Muscle layer of colon (tissue), 2 donors: ENCODE measurements around the gene DHRS3.
"Not testable (repeated sequence)": the region's sequence is repeated elsewhere in the genome, so short reads cannot be mapped to it uniquely, and the experiment has no call there.

Experiments
- H3K27ac ChIP-seq: one replicate; pipeline ENCODE4 v1.7.0; 2013; ENCODE audit warnings: low read depth, mild to moderate bottlenecking, low read length, moderate library complexity
- H3K27me3 ChIP-seq, 2 donors: one replicate each; pipeline ENCODE4 v1.7.0; 2013; ENCODE audit warnings: low read length in 2 of 2, mild to moderate bottlenecking in 2 of 2; ENCODE audit not compliant: insufficient read depth in 2 of 2, control insufficient read depth in 1 of 2
- H3K36me3 ChIP-seq: one replicate; pipeline ENCODE4 v1.7.0; 2013; ENCODE audit warnings: mild to moderate bottlenecking, low read length; ENCODE audit not compliant: insufficient read depth
- H3K4me1 ChIP-seq: one replicate; pipeline ENCODE4 v1.7.0; 2013; ENCODE audit warnings: mild to moderate bottlenecking, low read length; ENCODE audit not compliant: insufficient read depth
- H3K4me3 ChIP-seq, 2 donors: one replicate each; pipeline ENCODE4 v1.7.0; 2013; ENCODE audit warnings: low read length in 2 of 2, low read depth in 1 of 2, mild to moderate bottlenecking in 1 of 2, moderate library complexity in 1 of 2
- H3K9ac ChIP-seq: one replicate; pipeline ENCODE4 v1.7.0; 2013; ENCODE audit warnings: low read length
- H3K9me3 ChIP-seq: one replicate; pipeline ENCODE4 v1.7.0; 2013; ENCODE audit warnings: mild to moderate bottlenecking, low read length
- donor health status: abdominal sarcoma.
- donor health status: Adenocarcinoma of cecum.

The DHRS3 gene

DNA sequence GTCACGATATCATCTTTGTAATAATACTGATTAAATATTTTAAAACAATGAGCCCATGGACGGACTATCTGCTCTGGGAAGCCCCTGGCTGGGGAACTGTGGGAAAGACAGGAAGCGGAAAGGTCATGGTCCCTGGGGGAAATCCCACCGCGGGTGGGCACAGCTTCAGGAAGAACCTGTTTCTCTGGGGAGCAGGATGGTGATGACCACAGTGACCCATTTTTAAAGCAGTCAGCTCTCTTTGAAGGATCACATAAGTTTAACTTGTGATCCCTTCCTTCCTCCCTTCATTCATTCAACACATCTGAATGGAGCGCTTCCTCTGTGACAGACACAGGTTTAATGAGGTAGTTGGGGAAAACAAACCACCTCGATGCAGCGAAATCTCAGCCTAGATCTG lies 73.0 kb downstream of the DHRS3 start:
- Histone ChIP-seq H3K4me1 (peaks cover 41% of the 10 kb centered on the region), H3K27ac (no peak overlapping the region), H3K27me3 (no peaks in the 10 kb centered on the region)

DNA sequence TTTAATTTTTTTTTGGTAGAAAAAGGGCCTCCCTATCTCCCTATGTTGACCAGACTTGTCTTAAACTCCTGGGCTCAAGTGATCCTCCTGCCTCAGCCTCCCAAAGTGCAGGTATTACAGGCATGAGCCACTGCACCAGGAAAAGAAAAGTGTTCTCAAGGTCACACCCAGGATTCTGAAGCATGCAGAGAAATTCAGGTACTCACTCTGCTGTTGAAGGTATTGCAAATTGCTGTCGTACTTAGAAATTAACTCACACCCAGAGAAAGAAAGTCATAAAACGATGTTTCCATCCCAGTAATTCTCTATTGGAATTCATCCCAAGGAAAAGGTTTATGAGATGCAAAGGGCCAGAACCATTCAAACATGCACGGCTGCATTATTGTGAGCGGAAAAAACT lies 73.7 kb downstream of the DHRS3 start:
- Histone ChIP-seq H3K9me3 (no peaks in the 10 kb centered on the region), H3K27ac (no peak overlapping the region), H3K4me3 (no peak overlapping the region), H3K9ac (no peak overlapping the region), H3K27me3 (no peaks in the 10 kb centered on the region), H3K36me3 (no peaks in the 10 kb centered on the region), H3K4me1 (peaks cover 45% of the 10 kb centered on the region)

More for the DNA sequence above, 73.0 kb downstream of the DHRS3 start:
- H3K4me3 ChIP-seq: no peak overlapping the region
- no peaks in the 10 kb centered on the region for H3K36me3 ChIP-seq
- no peaks in the 10 kb centered on the region for H3K9me3 ChIP-seq
- H3K9ac ChIP-seq: no peak overlapping the region

DNA sequence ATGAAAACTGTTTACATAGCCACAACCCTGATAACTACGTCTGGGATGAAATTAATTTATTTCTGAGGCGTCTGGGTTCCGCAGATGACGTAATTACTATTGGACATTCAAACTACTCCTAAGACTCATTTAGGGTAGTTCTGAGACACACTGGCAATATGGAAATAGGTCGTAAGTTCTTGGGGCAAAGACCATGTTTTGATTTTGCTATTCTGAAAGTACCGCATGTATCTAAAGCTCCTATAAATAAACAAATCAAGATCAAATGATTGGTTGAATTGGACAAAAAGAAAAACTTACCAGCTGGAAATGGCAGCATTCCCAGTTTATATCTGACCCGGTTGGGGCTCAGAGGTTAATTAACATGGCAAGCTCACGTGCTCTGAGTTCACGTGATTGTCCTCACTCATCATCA lies 74.3 kb downstream of the DHRS3 start:
- Histone ChIP-seq H3K9ac (no peak overlapping the region), H3K4me1 (peaks cover 41% of the 10 kb centered on the region), H3K27ac (no peak overlapping the region), H3K36me3 (no peaks in the 10 kb centered on the region), H3K4me3 (no peak overlapping the region), H3K9me3 (no peaks in the 10 kb centered on the region), H3K27me3 (no peaks in the 10 kb centered on the region)

DNA sequence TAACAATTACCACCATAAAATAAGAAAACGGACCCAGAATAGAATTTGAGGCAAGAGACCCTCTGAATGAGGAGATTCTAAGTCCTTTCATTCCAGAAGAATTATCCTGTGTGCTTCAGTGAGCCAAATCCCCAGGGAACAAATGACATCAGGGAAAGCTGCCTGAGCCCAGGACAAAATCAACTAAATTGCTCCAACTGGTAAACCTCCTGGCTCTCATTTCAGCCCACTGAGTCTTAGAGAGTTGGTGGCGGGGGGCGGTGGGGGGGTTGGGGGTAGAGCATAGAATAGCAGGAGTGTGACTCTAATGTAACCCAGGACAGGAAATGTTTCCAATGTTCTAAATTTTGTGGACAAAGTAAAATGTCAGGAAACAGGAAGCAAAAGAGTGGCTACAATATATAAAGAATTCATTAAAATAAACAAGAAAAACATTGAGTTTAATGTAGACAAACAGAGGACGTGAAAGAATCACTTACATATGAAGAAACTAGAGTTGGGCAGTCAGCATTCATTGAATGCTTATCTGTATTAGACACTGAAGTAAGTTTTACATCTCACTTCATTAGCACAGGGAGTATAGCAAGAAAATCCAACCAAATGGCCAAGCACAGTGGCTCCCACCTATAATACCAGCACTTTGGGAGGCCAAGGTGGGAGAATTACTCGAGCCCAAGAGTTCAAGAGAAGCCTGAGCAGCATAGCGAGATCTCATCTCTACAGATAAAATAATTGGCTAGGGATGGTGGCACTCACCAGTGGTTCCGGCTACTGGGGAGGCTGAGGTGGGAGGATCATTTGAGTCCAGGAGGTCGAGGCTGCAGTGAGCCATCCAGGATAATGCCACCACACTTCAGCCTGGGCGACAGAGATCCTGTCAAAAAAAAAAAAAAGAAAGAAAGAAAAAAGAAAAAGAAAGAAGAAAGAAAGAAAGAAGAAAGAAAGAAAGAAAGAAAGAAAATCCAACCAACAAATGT lies 75.1 kb downstream of the DHRS3 start:
- Histone ChIP-seq H3K36me3 (no peaks in the 10 kb centered on the region), H3K9ac (no peak overlapping the region), H3K27me3 (no peaks in the 10 kb centered on the region), H3K27ac (no peak overlapping the region), H3K4me3 (no peak overlapping the region), H3K9me3 (no peaks in the 10 kb centered on the region), H3K4me1 (peaks cover 33% of the 10 kb centered on the region)

DNA sequence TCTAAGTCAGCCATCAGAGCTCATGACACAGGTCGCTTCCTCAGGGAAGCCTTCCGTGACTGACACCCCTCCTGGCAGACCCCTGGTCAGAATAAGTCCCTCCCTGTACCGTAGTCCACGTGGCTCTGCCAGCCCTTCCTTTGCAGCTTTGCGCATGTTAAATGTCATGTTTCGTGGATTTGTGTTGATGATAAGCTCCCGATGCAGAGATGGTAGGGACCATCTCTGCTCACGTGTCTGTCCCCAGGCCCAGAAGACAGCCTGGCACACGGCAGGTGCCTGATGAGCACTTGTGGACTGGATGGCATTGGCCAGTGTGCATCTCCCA lies 75.9 kb downstream of the DHRS3 start:
- Histone ChIP-seq H3K27me3 (no peaks in the 10 kb centered on the region), H3K36me3 (no peaks in the 10 kb centered on the region), H3K9me3 (no peaks in the 10 kb centered on the region), H3K4me3 (no peak overlapping the region), H3K27ac (no peak overlapping the region), H3K4me1 (peaks cover 26% of the 10 kb centered on the region), H3K9ac (no peak overlapping the region)

DNA sequence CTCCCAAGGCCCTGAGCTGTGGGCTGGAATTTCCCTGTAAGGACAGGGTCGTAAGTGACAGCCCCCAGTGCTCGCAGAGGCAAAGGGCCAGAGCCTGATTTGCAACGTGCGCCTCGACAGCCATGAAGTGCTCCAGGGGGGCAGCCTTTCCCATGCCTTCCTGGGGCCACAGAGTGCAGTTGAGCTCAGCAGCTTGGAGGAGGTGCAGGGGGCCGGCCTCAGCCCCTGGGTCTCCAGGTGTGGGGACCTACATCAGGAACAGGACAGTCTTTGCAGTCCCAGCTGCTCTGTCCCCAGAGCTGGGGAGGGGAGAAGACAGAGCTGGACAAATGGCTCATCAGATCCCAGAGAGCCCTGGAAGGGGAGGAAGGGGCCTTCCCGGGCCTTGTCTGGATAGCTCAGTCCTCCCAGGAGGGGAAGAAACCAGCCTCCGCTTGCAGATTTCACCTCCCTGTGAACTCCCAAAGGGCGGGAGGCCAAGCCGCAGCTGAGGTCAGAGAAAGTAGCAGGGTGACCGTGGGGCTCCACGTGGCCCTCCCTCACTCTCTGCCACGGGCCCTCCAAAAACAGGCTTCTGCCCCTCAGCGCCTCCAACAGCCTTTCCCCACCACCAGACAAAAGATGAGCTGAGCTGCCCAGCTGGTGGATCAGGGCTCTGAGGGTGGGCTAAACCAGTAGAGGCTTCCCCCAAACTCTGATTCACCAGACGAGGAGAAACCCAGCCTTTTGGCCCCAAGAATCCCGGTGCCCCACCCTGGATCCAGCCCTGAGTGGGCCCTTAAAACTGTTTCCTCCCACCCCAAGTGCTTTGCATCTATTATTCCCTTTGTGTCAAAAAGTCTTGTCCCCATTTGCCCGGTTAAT lies 76.5 kb downstream of the DHRS3 start:
- Histone ChIP-seq H3K36me3 (no peaks in the 10 kb centered on the region), H3K4me3 (no peak overlapping the region), H3K9ac (peak overlapping the region; percentile 42), H3K9me3 (no peaks in the 10 kb centered on the region), H3K27me3 (no peaks in the 10 kb centered on the region), H3K4me1 (peaks cover 21% of the 10 kb centered on the region), H3K27ac (no peak overlapping the region)

DNA sequence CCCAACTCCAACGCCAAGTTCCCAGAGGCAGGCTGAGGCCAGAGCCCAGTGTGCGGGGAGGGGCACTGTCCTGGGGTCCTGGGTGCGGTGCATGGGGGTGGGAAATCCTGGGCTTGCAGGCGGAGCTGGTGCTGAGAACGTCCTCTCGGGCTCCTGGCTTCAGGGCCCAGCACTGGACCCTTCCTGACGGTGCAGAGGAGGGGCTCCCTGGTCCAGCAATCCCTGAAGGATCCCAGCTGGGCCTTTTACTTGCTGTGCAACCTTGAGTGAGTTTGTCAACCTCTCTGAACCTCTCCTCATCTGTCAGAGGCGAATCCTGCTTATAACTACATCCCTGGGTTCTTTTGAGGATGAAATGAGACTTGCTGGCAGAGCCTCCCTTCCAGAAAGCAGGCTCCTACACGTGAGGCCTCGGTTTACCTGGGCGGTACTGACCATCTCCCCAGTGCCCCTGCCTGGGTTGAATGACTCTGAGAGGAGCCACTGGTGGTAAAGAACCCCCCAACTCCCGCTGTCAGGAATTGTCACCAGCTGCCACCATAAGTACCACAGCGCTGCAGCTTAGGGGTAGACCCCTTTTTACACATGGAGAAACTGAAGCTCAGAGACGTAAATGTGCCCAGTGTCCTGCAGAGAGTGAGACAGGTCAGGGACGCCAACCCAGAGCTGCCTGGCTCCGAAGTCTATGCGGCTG lies 77.3 kb downstream of the DHRS3 start:
- peaks cover 3% of the 10 kb centered on the region for H3K9me3 ChIP-seq
- H3K27ac ChIP-seq: peak overlapping the region; percentile 72
- peak overlapping the region in 1 of 2 donors; percentile 2 for H3K4me3 ChIP-seq
- no peaks in the 10 kb centered on the region for H3K36me3 ChIP-seq
- peaks cover 21% of the 10 kb centered on the region for H3K4me1 ChIP-seq
- H3K27me3 ChIP-seq: no peaks in the 10 kb centered on the region
- peak overlapping the region; percentile 42 for H3K9ac ChIP-seq

DNA sequence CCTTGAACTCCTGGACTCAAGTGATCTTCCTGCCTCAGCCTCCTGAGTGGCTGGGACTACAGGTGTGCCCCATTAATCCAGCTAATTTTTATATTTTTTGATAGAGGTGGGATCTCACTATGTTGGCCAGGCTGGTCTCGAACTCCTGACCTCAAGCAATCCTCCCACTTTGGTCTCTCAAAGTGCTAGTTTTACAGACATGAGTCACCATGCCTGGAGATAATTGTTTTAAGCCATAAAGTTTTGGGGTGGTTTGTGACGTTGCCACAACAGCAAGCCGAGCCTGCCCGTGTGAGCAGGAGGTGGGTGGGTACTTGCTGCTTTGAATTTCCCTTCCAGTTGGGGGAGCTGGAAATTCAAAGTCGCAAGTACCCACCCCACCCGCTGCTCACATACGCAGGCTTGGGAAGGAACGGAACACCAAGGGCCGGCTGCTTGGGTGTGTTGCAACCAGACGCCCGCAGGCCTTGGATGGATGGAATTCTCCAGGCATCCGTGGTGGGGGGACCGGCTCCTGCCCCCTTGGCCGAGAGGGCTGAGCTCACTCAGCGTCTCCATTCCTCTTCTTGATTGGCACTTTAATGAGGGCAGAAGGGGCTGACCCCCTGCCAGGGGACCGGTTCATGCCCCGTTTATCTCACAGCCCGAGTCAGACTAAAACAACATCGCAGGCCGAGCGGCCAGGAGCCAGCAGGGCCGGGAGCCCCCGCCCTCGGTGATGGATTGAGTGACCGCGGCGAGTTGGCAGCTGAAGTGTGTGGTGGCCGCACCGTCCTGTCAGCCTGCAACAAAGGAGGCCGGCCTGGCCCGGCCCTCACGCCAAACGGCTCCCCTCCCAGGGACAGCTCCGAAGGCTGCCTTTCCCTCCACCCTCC lies 78.1 kb downstream of the DHRS3 start:
- peaks cover 3% of the 10 kb centered on the region for H3K9me3 ChIP-seq
- H3K4me3 ChIP-seq: peak overlapping the region; percentile 2 to 24
- H3K27ac ChIP-seq: peak overlapping the region; percentile 72
- H3K4me1 ChIP-seq: peaks cover 21% of the 10 kb centered on the region
- no peaks in the 10 kb centered on the region for H3K36me3 ChIP-seq
- H3K9ac ChIP-seq: peak overlapping the region; percentile 42
- H3K27me3 ChIP-seq: no peaks in the 10 kb centered on the region

DNA sequence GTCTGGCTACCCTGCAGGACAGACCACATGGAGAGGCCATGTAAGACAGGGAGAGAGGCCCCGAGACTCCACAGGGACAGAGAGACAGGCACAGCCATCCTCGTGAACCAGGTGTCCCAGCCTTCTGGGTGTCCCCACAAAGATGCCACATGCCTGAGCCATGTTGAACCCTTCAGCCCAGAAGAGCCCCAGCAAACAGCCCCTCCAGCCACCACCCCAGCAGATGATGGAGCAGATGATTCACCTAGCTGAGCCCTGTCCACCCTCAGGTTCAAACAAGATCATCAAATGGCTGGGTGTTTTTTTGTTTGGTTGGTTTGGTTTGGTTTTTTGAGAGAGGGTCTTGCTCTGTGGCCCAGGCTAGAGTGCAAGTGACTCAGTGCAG lies 78.7 kb downstream of the DHRS3 start:
- H3K27ac ChIP-seq: no peak overlapping the region

DNA sequence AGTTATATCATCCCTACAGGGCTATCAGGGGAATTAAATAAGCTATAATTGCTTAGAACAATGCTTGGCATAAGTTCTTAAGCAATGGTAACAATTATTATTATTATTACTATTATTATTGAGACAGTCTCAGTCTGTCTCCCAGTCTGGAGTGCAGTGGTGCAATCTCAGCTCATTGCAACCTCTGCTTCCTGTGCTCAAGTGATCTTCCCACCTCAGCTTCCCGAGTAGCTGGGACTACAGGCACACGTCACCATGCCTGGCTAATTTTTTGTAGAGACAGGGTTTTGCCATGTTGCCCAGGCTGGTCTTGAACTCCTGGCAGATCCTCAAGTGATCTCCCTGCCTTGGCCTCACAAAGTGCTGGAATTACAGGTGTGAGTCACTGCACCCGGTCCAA lies 79.5 kb downstream of the DHRS3 start:
- not testable (repeated sequence) for H3K9me3 ChIP-seq, H3K4me3 ChIP-seq, H3K9ac ChIP-seq, H3K36me3 ChIP-seq, H3K27ac ChIP-seq, H3K27me3 ChIP-seq
- H3K4me1 ChIP-seq: peaks cover 21% of the 10 kb centered on the region

More for the DNA sequence above, 78.7 kb downstream of the DHRS3 start:
- Histone ChIP-seq H3K4me3 (no peak overlapping the region), H3K9me3 (peaks cover 3% of the 10 kb centered on the region), H3K36me3 (no peaks in the 10 kb centered on the region), H3K4me1 (peaks cover 21% of the 10 kb centered on the region), H3K27me3 (no peaks in the 10 kb centered on the region), H3K9ac (no peak overlapping the region)
